ENCODE data around the gene CCT7. TPM values are rescaled to one million over a fixed set of nuclear protein-coding genes. Genes with fewer than 3 reads are reported as not detected.

CCT7 gene
- total and polyA plus RNA-seq, 2 experiments from 2014 or later: 190 to 197 TPM

DNA sequence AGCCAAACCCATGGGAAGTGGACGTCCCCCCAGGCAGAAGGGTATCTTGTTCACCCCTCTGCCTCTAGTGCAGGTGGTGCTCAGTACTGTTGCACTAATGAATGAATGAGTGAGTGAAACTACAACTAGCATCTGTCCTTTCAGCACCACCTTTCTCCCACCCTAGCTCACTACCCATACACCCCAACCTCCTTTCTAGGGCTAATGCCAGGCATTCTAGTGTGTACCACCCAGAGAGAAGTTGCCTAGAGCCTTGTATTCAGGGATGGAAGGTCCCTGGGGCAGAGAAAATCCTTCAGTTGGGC lies 22.5 kb downstream of the CCT7 start:
- Histone ChIP-seq H3K4me2 (no peak overlapping the region), H3K27ac (no peak overlapping the region), H3K4me3 (no peak overlapping the region), H3K4me1 (ENCODE audit: insufficient read depth) (no peaks in the 10 kb centered on the region), H3K79me2 (no peaks in the 10 kb centered on the region), H3K9me3 (ENCODE audit: low read depth) (no peaks in the 10 kb centered on the region), H2AFZ (no peak overlapping the region), H3K36me3 (replicated peaks; ENCODE audit: insufficient read depth, low read depth) (no peaks in the 10 kb centered on the region), H4K20me1 (ENCODE audit: insufficient read depth, poor library complexity, severe bottlenecking) (no peaks in the 10 kb centered on the region), H3K9me2 (replicated peaks; ENCODE audit: insufficient read depth) (no peaks in the 10 kb centered on the region), H3K27me3 (no peaks in the 10 kb centered on the region)
- TF ChIP-seq EZH2 (IDR thresholded peaks at IDR 0.05; ENCODE audit: borderline replicate concordance) (no peak), EZH2phosphoT487 (IDR thresholded peaks at IDR 0.05; ENCODE audit: low read depth, severe bottlenecking, unreplicated experiment) (no peak)
- TF ChIP-seq, protein P1, sequence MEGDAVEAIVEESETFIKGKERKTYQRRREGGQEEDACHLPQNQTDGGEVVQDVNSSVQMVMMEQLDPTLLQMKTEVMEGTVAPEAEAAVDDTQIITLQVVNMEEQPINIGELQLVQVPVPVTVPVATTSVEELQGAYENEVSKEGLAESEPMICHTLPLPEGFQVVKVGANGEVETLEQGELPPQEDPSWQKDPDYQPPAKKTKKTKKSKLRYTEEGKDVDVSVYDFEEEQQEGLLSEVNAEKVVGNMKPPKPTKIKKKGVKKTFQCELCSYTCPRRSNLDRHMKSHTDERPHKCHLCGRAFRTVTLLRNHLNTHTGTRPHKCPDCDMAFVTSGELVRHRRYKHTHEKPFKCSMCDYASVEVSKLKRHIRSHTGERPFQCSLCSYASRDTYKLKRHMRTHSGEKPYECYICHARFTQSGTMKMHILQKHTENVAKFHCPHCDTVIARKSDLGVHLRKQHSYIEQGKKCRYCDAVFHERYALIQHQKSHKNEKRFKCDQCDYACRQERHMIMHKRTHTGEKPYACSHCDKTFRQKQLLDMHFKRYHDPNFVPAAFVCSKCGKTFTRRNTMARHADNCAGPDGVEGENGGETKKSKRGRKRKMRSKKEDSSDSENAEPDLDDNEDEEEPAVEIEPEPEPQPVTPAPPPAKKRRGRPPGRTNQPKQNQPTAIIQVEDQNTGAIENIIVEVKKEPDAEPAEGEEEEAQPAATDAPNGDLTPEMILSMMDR (IDR thresholded peaks at IDR 0.05; ENCODE audit: poor library complexity): no peak
- no peak for DNase-seq (ENCODE audit: low spot score)
- WGBS (ENCODE audit: low lambda C conversion rate, missing lambda C conversion rate): 31% methylated on average over 1 of the region's 1 CpG

DNA sequence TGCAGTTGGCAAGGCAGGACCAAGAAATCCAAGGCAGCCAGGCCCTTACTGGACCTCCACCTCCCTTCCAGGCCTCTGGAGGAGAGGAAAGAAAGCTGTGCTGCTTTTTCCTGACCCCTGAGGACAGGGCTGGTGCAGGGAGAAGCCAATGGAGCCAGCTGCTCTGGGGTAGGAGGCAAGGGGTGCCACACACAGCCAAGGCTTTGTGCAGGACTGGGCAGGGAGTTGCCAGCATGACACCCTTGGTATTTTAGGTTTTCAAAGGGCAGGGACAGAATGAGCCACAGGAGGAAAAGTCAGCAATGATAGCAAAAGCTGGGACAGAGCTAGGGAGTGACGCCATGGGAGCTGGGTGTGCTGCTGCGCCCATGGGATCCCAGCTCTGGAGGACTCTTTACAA lies 22.9 kb downstream of the CCT7 start:
- WGBS (ENCODE audit: low lambda C conversion rate, missing lambda C conversion rate): 92% methylated on average over 2 of the region's 2 CpGs
- no peak overlapping the region for H3K4me2 ChIP-seq
- TF ChIP-seq EZH2 (IDR thresholded peaks at IDR 0.05; ENCODE audit: borderline replicate concordance): no peak
- TF ChIP-seq, protein P1 (IDR thresholded peaks at IDR 0.05; ENCODE audit: poor library complexity): no peak
- no peak for TF ChIP-seq EZH2phosphoT487 (IDR thresholded peaks at IDR 0.05; ENCODE audit: low read depth, severe bottlenecking, unreplicated experiment)

DNA sequence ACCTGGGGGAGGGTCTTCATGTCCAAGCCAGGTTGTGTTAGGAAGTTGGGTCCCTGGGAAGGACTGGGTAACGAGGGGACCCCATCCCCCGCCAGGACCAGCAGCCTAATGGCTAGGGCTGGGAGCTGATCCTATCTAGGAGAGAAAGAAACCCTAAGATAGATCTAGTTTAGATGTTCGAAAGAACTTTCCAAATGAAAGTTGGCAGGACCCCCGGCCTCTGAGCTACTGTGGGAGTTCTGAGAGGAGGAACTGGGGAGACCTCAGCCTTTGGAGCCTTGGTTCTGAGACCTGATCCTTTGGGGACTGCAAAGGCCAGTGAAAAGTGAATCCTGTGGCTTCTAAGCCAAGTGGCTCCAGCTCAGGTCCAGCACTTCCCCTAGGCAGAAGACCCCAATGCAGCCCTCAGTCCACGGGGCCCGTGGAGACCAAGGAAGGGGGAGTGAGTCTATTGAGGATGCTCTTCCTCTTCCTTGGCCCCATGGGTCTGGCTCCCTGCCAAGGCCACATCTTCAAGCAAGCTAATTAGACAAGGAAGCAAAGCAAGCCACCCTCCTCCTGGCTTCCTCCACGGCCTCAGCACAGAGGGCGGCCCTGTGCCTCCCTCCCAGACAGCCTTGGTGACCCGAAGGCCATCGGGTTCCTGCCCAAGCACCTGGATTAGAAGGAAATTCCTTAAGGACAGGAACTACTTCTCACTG lies 23.5 kb downstream of the CCT7 start:
- DNase-seq (ENCODE audit: low spot score): no peak
- WGBS (ENCODE audit: low lambda C conversion rate, missing lambda C conversion rate): 89% methylated on average over 10 of the region's 10 CpGs
- TF ChIP-seq, protein P1 (IDR thresholded peaks at IDR 0.05; ENCODE audit: poor library complexity): no peak
- TF ChIP-seq EZH2phosphoT487 (IDR thresholded peaks at IDR 0.05; ENCODE audit: low read depth, severe bottlenecking, unreplicated experiment) (no peak), EZH2 (IDR thresholded peaks at IDR 0.05; ENCODE audit: borderline replicate concordance) (no peak)

More for the DNA sequence above, 22.9 kb downstream of the CCT7 start:
- Histone ChIP-seq H4K20me1 (ENCODE audit: insufficient read depth, poor library complexity, severe bottlenecking) (no peaks in the 10 kb centered on the region), H3K4me1 (ENCODE audit: insufficient read depth) (no peaks in the 10 kb centered on the region), H3K4me3 (no peak overlapping the region), H3K36me3 (replicated peaks; ENCODE audit: insufficient read depth, low read depth) (no peaks in the 10 kb centered on the region), H3K27ac (no peak overlapping the region), H3K27me3 (no peaks in the 10 kb centered on the region), H3K79me2 (no peaks in the 10 kb centered on the region), H3K9me2 (replicated peaks; ENCODE audit: insufficient read depth) (no peaks in the 10 kb centered on the region), H3K9me3 (ENCODE audit: low read depth) (no peaks in the 10 kb centered on the region), H2AFZ (no peak overlapping the region)
- no peak for DNase-seq (ENCODE audit: low spot score)

More for the DNA sequence above, 23.5 kb downstream of the CCT7 start:
- no peak overlapping the region for H3K27ac ChIP-seq
- no peaks in the 10 kb centered on the region for H3K27me3 ChIP-seq
- H3K79me2 ChIP-seq: no peaks in the 10 kb centered on the region
- H3K4me1 ChIP-seq (ENCODE audit: insufficient read depth): no peaks in the 10 kb centered on the region
- no peak overlapping the region for H3K4me3 ChIP-seq
- H3K4me2 ChIP-seq: no peak overlapping the region
- H3K9me3 ChIP-seq (ENCODE audit: low read depth): no peaks in the 10 kb centered on the region
- H4K20me1 ChIP-seq (ENCODE audit: insufficient read depth, poor library complexity, severe bottlenecking): no peaks in the 10 kb centered on the region
- H2AFZ ChIP-seq: no peak overlapping the region
- no peaks in the 10 kb centered on the region for H3K36me3 ChIP-seq (replicated peaks; ENCODE audit: insufficient read depth, low read depth)
- no peaks in the 10 kb centered on the region for H3K9me2 ChIP-seq (replicated peaks; ENCODE audit: insufficient read depth)

Measured in hepatocyte (in vitro differentiated cells).